Vagina (tissue), 2 donors: ENCODE results near the gene ATP7B.

Source experiments
- CTCF ChIP-seq, 3 experiments: fragments of 450-650 bp in 2 of 3; fragments of 200-600 bp in 1 of 3; sonication (generic) in 1 of 3; IDR thresholded peaks; one replicate each; pipeline ENCODE4 v1.5.1; 2017 to 2019; ENCODE audit warnings: antibody characterized with exemption in 3 of 3, mild to moderate bottlenecking in 2 of 3, moderate library complexity in 2 of 3
- POLR2A ChIP-seq, 2 donors: fragments of 450-650 bp; IDR thresholded peaks; one replicate each; pipeline ENCODE4 v1.6.1; 2017; ENCODE audit warnings: antibody characterized with exemption in 2 of 2, mild to moderate bottlenecking in 2 of 2, moderate library complexity in 2 of 2

- no peak for TF ChIP-seq CTCF (IDR thresholded peaks at IDR 0.05)
- no peak for TF ChIP-seq POLR2A (IDR thresholded peaks at IDR 0.05)
These were observed 34.4 kb downstream of the ATP7B start for GRCh38 chr13:51976890-51977289.
